OCI-M1 (cell line): ENCODE measurements around the gene SH3TC1.

Experiments
- DNase-seq: peaks from one replicate; lab custom pipeline; 2025; lab: John Stamatoyannopoulos, UW

The SH3TC1 gene

GRCh38 chr4:8198906-8199593 is at the start of gene SH3TC1:
TSS of gene SH3TC1 (plus strand) at chr4:8199290. CDS start at chr4:8205195, 5,905 bp downstream.
- DNase-seq: peak; percentile 79

DNA sequence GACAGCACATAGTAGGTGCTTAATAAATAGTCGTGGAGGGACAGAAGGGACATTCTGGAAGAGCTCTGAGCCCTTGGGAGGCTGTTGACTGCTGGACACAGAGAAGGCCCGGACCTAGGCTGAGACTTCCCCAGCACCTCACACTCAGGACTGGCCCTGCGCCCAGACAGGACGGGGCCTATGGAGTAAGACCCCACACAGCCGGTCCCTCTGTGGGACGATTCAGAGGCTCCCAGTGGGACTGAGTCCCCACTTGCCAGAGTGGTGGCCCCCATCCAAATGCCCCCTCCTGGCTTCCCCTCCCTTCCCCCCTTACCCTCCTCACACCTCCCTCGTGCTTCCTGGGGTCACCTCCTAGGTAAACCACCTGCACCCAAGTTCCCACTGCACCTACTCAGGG is 49.4 kb upstream of the SH3TC1 start:
- no peak for DNase-seq

DNA sequence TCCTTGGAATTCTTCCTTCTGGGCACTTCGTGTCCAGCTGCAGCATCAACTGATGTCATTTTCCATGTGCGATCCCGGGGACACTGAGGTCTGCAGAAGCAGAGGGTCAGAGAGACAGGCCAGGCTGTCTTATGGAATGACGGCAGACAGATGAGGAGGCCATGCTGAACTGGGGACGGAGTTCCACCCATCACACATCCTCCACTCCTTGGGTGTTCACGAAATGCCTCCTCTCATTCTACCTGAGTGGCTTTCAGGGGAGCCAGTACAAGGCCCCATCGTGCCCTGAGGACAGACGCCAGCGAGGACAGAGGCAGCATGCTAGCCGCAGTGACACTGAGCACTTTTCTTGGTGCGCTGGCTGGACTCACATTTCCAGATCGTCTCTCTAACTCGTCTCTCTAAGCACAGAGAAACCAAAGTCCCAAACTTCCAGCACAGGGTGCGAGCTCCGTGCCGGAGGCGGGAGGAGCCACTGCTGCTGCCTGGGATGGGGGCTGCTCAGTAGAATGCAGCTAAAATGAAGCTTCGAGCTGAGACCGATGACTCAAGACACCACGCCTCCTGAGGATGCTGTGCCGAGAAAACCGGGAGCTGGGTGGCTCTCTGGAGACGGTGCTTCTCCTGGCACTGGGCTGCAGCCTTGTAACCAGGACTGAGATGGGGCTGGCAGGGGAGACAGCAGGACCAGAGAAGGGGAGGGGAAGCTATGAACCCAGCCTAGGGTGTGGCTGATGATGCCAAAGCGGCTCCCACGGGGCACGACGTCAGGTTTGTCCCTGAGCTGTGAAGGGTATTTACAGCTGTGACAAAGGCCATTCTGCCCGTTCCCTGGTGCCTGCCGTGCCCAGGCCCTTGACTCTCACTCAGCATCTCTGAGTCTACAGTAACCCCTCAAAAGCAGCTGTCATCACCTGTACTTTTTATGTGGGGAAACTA is 48.7 kb upstream of the SH3TC1 start:
- DNase-seq: no peak

GRCh38 chr4:8151165-8151650 is 47.9 kb upstream of the SH3TC1 start:
- DNase-seq: no peak

- DNase-seq: no peak
Measured at GRCh38 chr4:8152090-8152864, 46.8 kb upstream of the SH3TC1 start.

DNA sequence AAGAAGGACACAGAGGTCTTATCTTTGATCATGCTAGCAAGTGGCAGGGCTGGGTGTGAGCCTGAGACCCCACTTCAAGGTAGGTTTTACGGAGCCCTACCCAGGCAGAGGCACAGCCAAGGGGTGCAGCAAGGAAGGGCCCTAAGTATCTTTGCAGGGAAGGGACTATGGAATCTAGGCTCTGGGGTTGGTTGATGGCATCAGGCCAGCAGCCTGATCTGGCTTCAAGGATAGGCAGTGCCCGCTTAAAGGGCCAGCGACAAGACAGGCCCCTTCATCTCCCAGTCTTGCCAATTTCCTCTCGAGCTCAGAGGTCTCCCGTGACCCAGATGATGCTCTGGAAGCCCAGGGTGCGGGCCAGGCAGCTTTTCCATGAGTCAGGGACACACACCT is 46.2 kb upstream of the SH3TC1 start:
- no peak for DNase-seq

DNA sequence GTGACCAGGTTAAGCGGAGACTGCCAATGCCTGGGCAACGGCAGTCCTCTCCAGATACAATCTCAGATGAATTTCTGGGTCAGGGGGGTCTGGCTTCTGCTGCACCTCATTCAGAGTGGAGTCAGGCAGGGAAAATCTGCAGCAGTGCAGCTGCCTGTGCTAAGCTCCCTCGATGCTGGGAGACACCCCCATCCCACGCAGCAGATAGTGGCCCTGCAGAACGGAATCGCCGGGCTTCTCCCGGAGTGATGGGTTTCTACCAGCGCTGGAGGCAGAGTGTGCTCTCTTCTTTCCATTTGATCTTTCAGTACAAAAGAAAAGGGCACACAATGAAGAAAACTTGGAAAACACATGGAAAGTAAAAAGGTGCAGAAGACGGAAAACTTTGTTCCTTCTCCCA is 45.6 kb upstream of the SH3TC1 start:
- no peak for DNase-seq

DNA sequence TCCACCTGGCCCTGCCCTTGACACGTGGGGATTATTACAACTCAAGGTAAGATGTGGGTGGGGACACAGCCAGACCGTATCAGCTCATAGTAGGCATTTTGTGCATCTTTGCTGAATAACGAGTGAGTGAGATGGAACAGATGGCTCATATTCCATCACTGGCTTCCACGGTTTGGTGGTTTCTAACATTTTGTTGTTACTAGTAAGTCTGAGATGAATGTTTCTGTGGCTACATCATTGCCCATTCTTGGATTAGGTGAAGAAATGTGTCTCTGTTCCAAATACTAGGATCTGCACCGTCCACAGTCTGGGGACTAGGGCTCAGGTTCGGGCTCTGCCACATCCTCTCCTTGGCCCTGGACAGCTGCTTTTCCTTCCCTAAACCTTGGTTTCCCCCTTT is 44.0 kb upstream of the SH3TC1 start:
- no peak for DNase-seq

- no peak for DNase-seq
Measured at GRCh38 chr4:8155660-8156421, 43.2 kb upstream of the SH3TC1 start.

DNA sequence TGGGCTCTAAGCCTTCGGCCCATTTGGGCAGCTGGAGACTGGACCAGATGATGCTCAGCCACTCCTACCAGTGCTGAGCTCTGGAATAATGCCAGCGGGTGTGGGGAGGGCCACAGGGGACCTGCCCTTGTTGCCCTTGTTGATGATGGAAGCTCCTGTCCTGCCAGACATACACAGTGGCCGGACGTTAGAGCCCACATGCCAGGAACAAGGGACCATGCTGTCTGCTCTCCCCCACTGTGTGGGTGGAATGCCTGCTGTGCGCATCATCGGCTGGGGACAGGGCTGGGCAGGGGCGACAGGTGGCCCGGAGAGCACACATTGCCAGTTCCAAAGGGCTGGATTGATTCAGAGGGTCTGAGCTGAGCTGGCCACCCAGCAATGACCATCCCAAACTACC is 42.5 kb upstream of the SH3TC1 start:
- DNase-seq: no peak

- DNase-seq: no peak
Measured at GRCh38 chr4:8157496-8157895, 41.6 kb upstream of the SH3TC1 start.

DNA sequence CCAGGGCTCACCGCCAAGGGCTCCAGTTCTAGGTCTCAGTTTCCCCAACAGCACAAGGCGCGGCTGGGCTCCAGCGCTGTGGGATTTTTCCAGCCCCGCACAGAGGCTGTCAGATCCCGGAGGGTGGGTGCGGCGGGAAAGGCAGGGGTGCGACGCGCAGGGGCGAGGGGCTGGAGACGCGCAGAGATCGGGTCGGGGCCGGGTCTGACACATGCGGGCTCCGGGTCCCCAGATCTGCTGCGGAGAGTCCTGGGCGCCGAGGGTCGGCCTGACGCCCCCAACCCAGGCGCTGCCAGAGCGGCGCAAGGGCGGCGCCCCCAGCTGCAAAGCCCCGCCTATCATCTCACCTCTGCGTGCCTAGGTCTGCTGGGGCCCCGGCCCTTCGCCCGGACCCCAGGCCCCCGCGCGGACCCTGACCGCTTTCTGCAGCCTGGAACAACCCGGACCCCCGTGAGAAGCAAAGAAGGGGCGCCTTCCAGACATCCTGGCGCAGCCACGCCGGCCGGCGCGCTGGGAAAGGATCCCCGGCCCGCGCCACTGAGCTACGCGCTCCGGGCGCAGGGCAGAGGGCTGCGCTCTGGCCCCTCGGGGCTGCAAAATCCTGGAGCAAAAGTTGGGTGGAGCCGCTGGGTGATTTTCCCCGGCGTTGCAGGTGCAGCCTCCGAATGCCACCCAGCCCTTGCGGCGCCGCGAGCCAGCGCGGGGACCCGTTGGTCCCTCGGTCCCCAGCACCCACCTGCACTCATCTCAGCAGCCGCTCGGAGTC is 41.0 kb upstream of the SH3TC1 start:
- DNase-seq: no peak

DNA sequence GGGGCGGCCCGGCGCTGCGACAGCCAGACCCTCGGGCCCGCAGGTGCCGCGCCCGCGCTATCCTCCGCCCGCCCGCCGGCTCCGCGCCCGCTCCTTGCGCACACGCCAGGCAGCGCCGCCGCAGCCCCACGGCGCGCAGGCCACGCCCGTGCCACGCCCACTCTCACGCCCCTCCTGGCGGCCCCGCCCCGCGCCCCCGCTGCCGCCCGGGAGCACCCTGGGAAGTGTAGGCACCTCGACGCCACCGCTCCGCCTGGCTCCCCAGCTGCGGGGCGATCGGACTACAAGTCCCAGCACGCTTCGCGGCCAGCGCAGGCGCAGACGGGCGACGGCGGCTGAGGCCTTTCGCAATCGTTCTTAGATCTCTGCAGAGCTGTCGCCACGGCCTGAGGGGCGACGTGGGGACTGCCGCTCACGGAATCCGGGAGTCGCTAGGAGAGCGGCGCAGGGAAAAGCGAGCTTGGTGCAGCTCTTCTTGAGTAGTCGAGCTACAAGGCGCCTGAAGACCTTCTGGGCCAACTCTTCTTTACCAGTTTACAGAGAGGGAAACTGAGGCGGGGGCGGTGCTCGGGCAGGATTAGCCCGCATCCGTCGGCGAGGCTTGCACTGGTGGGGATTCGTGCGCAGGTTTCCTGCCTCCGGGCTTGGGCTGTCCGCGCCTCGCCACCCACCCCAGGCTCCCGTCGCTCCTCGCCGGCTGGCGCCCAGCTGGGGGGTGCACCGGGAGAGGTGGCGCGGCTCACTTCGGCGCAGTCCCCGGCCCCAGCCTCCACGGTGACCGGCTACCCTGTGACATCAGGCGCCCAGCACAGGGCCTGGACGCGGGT is 40.2 kb upstream of the SH3TC1 start, which contains the start of gene ABLIM2:
TSS of gene ABLIM2 (minus strand) at position 104 of the 827 bp plus-strand sequence. CDS start 124 bp downstream, outside the sequence.
- DNase-seq: peak; percentile 96

DNA sequence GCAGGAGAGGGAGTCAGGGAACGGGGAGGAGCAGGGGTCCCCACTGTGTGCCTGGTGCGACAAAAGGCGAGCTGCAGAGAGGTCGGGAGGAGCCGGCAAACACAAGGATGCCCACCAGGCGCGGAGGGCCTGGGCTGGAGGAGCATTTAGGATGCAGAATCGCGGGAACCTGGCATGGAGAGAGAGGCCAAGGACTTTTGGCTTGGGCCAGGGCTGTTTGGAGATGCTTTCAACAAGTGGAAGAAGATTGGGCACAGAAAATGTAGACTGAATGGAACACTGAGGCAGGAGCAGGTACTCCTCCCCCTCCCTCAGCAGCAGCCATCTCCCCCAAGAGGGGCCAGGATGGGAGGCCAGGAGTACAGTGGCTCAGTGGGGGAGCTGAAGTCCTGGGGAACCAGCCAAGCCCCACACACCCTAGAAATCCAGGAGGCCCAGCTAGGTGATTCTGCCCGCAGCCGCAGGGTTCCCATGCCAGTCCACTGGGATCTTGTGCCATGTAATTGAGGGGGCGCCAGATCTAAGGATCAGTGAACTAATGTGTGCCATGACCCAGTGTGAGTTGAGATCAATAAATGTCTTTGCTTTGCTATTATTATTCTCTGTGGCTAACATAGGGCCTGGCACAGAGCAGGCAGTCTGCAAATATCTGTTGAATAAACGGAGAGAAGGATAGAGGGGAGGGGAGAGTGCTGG is 39.4 kb upstream of the SH3TC1 start:
- DNase-seq: no peak

- DNase-seq: no peak
Measured at GRCh38 chr4:8160233-8160560, 38.9 kb upstream of the SH3TC1 start.

DNA sequence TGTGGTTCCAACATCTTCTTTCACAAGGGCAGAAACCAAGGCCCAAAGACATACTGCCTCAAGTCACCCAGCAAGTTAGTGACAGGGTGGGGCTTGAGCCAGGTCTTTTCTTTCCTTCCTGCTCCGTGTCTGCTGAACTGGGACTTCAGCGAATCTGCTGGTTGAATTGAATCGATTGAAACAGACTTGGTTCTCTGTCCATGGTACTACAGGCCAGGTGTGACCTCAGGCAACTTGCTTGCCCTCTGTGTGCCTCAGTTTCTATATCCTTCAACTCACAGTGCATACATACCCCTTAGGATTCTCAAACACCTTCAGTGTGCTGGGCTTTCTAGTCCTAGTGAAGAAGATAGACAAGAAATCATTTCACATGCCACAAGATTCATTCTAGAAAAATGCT is 38.5 kb upstream of the SH3TC1 start:
- DNase-seq: no peak

DNA sequence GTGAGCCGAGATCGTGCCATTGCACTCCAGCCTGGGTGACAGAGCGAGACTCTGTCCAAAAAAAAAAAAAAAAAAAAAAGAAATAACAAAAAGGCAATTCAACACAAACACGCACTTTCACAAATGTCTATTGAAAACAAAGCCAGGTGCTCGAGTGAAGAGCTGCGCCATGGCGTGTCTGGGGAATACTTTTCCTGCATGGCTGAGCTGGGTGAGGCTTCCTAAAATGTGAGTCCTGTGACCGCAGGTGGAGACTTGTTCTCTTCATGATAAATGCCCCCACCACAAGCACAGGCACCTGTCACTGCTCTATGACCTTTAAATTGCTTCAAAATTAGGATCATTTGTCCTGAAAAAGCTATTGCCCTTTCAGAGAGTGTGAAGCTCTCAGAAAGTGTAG is 36.5 kb upstream of the SH3TC1 start:
- DNase-seq: no peak

DNA sequence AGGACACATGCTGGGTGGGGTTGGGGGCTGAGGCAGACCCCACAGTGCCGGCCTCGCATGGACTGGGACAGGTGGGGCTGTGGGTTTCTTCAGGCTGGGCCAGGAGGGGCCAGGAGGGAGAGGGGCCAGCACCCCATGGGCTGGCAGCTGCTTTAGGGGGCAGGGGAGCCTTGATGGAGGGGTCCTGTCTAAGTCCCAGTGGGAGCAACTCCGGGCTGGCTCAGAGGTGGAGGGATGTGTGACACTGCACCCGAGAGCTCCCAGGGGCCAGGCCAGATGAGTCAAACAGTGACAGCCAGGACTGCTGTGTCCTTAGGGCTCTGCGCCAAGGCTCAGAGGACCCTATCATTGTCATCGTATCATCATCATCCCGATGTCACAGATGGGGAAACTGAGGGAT is 36.1 kb upstream of the SH3TC1 start:
- no peak for DNase-seq

DNA sequence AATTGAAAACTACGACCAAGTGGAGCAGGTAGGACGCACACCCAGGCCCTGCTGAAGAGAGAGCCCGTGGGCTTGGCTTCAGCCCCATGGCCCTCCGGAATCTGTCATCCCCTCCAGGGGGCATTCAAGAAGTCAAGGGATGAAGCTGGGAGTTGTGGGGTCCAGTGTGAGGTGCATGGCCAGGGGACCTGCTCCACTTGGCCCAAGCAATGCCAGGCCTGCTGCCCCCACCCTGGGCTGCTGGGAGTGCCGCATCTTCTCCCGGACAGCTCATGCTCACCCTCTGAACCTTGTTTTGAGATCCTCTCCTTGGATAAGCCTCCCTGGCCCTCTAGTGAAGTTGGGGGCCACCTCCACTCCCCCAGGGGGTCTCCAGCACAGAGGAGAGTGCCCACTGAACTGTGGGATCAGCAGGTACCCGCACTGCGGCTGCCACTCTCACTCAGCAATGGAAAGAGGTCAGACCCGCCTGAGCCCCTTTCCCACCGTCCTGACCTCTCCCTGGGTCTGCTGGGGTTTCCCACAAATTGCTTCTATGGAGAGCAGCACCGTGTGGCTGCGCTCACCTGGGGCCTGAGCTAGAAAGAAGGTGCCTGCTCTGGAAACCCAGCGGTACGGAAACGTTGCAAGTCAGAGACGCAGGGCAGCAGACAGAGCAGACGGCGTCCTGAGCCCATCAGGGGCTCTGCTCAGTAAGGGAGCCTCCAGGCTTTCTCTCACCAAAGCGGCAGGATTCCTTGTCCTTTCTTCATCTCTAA is 35.5 kb upstream of the SH3TC1 start:
- DNase-seq: no peak
